Activated CD4-positive, alpha-beta memory T cell treated with anti-CD3 and anti-CD28 coated beads, Interleukin-2, amount 10 ng/mL, durations not matched to agents 7 days and 5 days (primary cell): ENCODE measurements around the gene AREL1. TPM values are rescaled to one million over a fixed set of nuclear protein-coding genes. Genes with fewer than 3 reads are reported as not detected.

Experiments
- CTCF ChIA-PET: fragments of 350-600 bp; sonication (Branson Sonifier 250); formaldehyde crosslinking; loops from one replicate; lab custom pipeline; 2021; ENCODE audit warnings: antibody characterized with exemption, inconsistent platforms; lab: Charles Lee
- POLR2A ChIA-PET: fragments of 350-600 bp; sonication (Branson Sonifier 250); formaldehyde crosslinking; loops from one replicate; lab custom pipeline; 2021; ENCODE audit warnings: antibody characterized with exemption; lab: Charles Lee
- DNase-seq: peaks from one replicate; pipeline ENCODE4 v3.0.0-alpha.2; 2020
- H3K27ac Mint-ChIP-seq: one replicate; pipeline ENCODE4 v1.8.0; 2021; ENCODE audit warnings: mild to moderate bottlenecking, mixed read lengths
- H3K27me3 Mint-ChIP-seq: one replicate; pipeline ENCODE4 v1.8.0; 2021; ENCODE audit warnings: mixed read lengths
- H3K36me3 Mint-ChIP-seq: one replicate; pipeline ENCODE4 v1.8.0; 2021; ENCODE audit warnings: low read depth, mixed read lengths
- H3K4me1 Mint-ChIP-seq: one replicate; pipeline ENCODE4 v1.8.0; 2021; ENCODE audit warnings: mixed read lengths
- H3K4me3 Mint-ChIP-seq: one replicate; pipeline ENCODE4 v1.8.0; 2021; ENCODE audit warnings: mild to moderate bottlenecking, mixed read lengths
- H3K9me3 Mint-ChIP-seq: one replicate; pipeline ENCODE4 v1.8.0; 2021; ENCODE audit warnings: mixed read lengths
- total RNA-seq, 2 experiments: library from RNA; stranded (reverse); gene quantifications; one replicate each; pipeline ENCODE4 v1.2.3, GENCODE V29; 2021

The AREL1 gene
- total RNA-seq, 2 experiments from 2014 or later, result 42.4 to 43.1 TPM

DNA sequence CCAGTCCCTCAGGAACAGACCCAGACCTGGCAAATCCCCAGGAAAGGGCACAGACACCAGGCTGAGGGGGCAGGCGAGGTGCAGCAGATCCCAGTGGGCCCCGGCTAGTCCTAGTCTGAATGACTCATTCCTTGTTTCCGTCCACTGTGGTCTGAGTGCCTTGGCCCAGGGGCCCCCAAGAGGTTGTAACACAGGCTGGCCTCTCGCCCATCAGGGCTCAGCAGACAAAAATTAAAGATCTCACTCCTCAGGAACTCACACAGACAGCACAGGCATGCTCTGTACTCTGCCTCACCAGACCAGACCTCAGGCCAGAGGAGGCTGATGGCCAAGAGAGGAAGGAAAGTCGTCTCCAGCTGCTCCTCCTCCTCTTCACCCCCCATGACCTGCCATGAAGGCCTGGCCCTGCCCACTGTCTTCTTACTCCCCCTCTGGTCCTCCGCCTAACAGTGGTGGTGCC, 93.2 kb downstream of the AREL1 start:
- Mint-ChIP-seq H3K9me3 (no peaks in the 10 kb centered on the region), H3K27me3 (peaks cover 64% of the 10 kb centered on the region), H3K27ac (peak overlapping the region; percentile 2), H3K4me1 (peaks cover 62% of the 10 kb centered on the region), H3K36me3 (peaks cover 2% of the 10 kb centered on the region), H3K4me3 (no peak overlapping the region)
- POLR2A ChIA-PET, result interaction anchor here (0.7 to 2.0 kb wide), 9 partner anchors 10 to 220 kb away, joined by 3 to 8 read pairs (median 4); partner anchors contain the start of genes AREL1 and YLPM1
- CTCF ChIA-PET, result interaction anchor here (4.8 kb wide), 1 partner anchor 46 kb away, joined by 29 read pairs; no protein-coding TSS in a partner anchor
- DNase-seq, result no peak

GRCh38 chr14:74618078-74618952, 94.6 kb downstream of the AREL1 start:
- ChIA-PET POLR2A (interaction anchor here (0.6 to 2.5 kb wide), 19 partner anchors 10 to 221 kb away, joined by 3 to 19 read pairs (median 4); partner anchors contain the start of genes AREL1, ISCA2 and NPC2), CTCF (interaction anchor here (0.6 to 4.8 kb wide), 15 partner anchors 9 to 264 kb away, joined by 3 to 32 read pairs (median 3); partner anchors contain the start of genes ISCA2, NPC2 and YLPM1)
- peak; percentile 83 for DNase-seq
- Mint-ChIP-seq H3K4me1 (peaks cover 71% of the 10 kb centered on the region), H3K4me3 (peak overlapping the region; percentile 39), H3K9me3 (no peaks in the 10 kb centered on the region), H3K27me3 (peaks cover 67% of the 10 kb centered on the region), H3K27ac (peak overlapping the region; percentile 75), H3K36me3 (peaks cover 2% of the 10 kb centered on the region)

DNA sequence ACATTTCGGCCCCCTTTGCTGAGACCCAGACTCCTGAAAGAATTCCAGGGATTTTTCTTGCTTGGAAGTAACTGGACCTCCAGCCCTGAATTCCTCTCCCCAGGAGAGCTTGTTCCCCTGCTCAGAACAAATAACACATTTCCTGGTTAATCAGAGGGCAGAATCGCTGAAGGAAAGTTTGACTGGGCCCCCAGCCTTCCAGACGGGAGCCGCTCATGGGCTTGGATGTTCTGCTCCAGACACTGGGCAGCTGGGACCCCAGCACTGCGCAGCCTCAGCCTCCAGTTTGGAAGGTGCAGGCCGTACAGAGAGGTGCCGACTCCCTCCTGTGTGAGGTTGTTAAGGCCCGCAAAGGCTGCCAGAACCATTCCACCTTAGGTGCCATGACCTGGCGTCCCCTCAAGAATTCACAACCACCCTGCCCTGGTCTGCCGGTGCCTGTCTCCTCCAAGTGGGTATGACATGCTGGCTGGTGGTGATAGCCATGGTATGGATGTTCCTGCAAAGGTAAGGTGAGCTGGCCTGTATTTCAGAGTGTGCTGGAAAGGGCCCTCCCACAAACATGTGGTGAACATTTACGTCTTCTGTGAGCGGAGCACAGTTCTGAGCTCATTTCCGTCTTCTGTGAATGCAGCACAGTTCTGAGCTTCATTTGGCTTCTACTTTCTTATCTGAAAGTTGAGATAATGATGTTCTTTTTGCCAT, 95.7 kb downstream of the AREL1 start:
- H3K27me3 Mint-ChIP-seq, result peaks cover 62% of the 10 kb centered on the region
- H3K27ac Mint-ChIP-seq, result no peak overlapping the region

DNA sequence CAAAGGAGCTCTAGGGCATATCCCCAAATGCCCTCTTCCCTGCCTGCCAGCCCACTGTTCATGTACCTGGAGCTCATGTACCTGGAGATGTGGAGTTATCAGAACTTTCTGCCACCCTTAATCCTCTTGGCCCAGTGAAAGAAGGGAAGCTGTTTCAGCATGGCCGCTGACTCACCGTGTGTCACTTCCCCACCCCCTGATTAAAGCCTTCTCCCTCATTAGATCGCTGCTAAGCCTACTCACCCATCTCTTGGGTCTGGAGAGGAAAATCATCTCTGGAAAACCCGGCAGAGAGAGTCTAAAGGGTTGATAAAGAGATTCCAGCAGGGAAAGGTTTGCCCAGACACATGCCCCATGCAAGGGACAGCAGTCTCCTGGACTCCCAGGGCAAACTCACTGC, 96.4 kb downstream of the AREL1 start:
- Mint-ChIP-seq H3K27ac (no peak overlapping the region), H3K27me3 (peaks cover 57% of the 10 kb centered on the region), H3K4me3 (no peak overlapping the region), H3K9me3 (no peaks in the 10 kb centered on the region), H3K36me3 (peaks cover 2% of the 10 kb centered on the region), H3K4me1 (peaks cover 68% of the 10 kb centered on the region)
- no peak for DNase-seq
- ChIA-PET CTCF (interaction anchor here (1.5 to 4.8 kb wide), 3 partner anchors 7 to 188 kb away, joined by 3 to 32 read pairs (median 29); no protein-coding TSS in a partner anchor), POLR2A (no interaction called here)

More for the DNA sequence above, 95.7 kb downstream of the AREL1 start:
- DNase-seq, result no peak
- Mint-ChIP-seq H3K9me3 (no peaks in the 10 kb centered on the region), H3K4me1 (peaks cover 71% of the 10 kb centered on the region), H3K36me3 (peaks cover 2% of the 10 kb centered on the region), H3K4me3 (no peak overlapping the region)
- ChIA-PET POLR2A (interaction anchor here (1.0 to 2.5 kb wide), 5 partner anchors 25 to 47 kb away, joined by 3 to 12 read pairs (median 4); no protein-coding TSS in a partner anchor), CTCF (interaction anchor here (1.0 to 4.8 kb wide), 8 partner anchors 8 to 187 kb away, joined by 3 to 32 read pairs (median 3); no protein-coding TSS in a partner anchor)

GRCh38 chr14:74615735-74616134, 97.1 kb downstream of the AREL1 start:
- ChIA-PET POLR2A (no interaction called here), CTCF (interaction anchor here (1.5 to 4.8 kb wide), 2 partner anchors 42 to 189 kb away, joined by 3 to 29 read pairs; no protein-coding TSS in a partner anchor)
- H3K4me3 Mint-ChIP-seq, result no peak overlapping the region
- H3K27me3 Mint-ChIP-seq, result peaks cover 56% of the 10 kb centered on the region
- no peak for DNase-seq
- H3K9me3 Mint-ChIP-seq, result no peaks in the 10 kb centered on the region
- peaks cover 2% of the 10 kb centered on the region for H3K36me3 Mint-ChIP-seq
- no peak overlapping the region for H3K27ac Mint-ChIP-seq
- peaks cover 60% of the 10 kb centered on the region for H3K4me1 Mint-ChIP-seq

DNA sequence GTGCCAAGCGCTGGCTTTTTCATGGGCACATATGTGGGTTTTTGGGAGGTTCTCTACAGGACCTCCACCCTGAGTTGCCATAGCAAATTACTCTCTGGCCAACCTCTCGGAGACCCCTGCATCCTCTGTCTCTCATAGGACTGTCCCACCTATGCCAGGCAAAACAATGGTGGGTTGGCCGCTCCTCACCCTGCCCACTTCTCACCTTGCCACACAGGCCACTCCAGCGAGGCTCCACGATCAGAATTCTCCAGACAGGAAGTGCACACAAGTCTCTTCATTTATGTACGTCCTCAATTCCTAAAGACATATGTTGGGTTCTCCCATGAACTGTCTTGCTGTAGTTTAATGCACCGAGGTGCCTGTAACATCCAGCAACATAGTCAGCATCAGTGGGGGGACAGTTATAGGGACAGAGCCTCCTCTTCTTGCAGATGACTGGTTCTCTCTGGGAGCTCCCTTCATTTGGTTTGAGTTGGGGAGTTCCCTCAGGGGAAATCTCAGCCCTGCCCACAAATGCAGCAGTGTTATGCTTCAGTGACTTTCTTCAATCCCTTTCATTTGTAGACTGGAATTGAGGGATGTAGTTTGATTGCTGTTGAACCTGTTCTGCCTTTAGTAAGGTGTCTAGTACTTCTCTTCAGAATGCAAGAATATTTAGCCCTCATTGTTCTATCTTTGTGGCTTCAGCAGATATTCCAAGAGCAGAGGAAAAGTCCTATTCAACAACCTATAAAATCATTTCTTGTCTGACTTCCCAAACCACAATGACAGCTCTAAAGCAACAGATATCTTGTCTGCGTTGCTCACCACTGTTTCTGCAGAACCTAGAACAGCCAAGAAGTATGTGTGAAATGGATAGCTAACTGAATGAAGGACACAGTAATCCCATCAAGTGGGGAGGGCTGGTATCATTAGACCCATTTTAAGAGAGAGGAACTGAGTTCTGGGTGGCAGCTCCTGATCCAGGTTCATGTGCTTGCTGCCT, 98.1 kb downstream of the AREL1 start:
- Mint-ChIP-seq H3K9me3 (no peaks in the 10 kb centered on the region), H3K4me3 (no peak overlapping the region), H3K4me1 (peaks cover 53% of the 10 kb centered on the region), H3K27ac (no peak overlapping the region), H3K27me3 (peaks cover 56% of the 10 kb centered on the region), H3K36me3 (no peaks in the 10 kb centered on the region)
- DNase-seq, result no peak
- CTCF ChIA-PET, result no interaction called here
- POLR2A ChIA-PET, result no interaction called here

DNA sequence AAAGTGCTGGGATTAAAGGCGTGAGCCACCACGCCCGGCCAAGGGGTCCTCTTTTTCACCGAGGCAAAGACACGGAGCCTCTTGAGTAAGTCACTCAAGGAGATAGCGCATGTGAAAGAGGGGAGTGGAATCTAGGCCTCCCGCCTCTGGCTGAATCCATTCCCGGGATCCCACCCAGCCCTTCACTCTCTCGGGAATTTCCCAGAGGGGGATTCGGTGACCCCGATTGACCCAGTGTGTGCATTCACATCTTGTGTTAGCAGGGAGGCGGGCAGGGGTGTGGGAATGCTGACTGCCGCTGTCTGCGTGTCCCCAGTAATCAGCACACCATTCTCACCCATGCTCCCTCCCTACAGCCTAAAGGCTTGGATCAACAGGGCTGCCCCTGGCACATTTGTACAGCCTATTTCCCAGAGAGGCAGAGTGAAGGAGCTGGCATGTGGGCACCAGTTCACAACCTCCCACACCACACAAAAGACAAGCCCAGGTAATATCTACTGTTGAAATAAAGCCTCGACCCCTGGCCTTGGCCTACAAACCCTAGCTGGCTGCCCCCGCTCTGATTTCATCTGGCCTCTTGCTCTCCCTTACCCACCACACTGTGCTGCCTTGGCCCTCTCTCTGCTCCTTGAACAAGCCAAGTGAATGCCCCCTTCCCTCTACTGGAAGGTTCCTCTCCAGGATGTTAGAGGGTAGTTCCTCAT, 99.5 kb downstream of the AREL1 start:
- DNase-seq, result no peak
- Mint-ChIP-seq H3K27me3 (peaks cover 63% of the 10 kb centered on the region), H3K9me3 (no peaks in the 10 kb centered on the region), H3K27ac (no peak overlapping the region), H3K4me1 (peaks cover 42% of the 10 kb centered on the region), H3K36me3 (no peaks in the 10 kb centered on the region), H3K4me3 (peak overlapping the region; percentile 15)
- CTCF ChIA-PET, result interaction anchor here (0.6 to 2.5 kb wide), 17 partner anchors 8 to 371 kb away, joined by 3 to 16 read pairs (median 4); partner anchors contain the start of genes AREL1, FCF1 and YLPM1
- POLR2A ChIA-PET, result no interaction called here

- Mint-ChIP-seq H3K36me3 (no peaks in the 10 kb centered on the region), H3K9me3 (no peaks in the 10 kb centered on the region), H3K27me3 (peaks cover 58% of the 10 kb centered on the region), H3K4me1 (peaks cover 34% of the 10 kb centered on the region), H3K27ac (no peak overlapping the region), H3K4me3 (peak overlapping the region; percentile 63)
- CTCF ChIA-PET, result interaction anchor here (0.6 to 2.5 kb wide), 26 partner anchors 9 to 452 kb away, joined by 3 to 16 read pairs (median 4); partner anchors contain the start of genes ACYP1, AREL1, FCF1 and YLPM1
- DNase-seq, result peak; percentile 84
- POLR2A ChIA-PET, result interaction anchor here (0.8 to 1.5 kb wide), 5 partner anchors 11 to 270 kb away, joined by 3 to 5 read pairs (median 3); partner anchors contain the start of gene YLPM1
Observed at GRCh38 chr14:74612350-74613021, 100.4 kb downstream of the AREL1 start.

DNA sequence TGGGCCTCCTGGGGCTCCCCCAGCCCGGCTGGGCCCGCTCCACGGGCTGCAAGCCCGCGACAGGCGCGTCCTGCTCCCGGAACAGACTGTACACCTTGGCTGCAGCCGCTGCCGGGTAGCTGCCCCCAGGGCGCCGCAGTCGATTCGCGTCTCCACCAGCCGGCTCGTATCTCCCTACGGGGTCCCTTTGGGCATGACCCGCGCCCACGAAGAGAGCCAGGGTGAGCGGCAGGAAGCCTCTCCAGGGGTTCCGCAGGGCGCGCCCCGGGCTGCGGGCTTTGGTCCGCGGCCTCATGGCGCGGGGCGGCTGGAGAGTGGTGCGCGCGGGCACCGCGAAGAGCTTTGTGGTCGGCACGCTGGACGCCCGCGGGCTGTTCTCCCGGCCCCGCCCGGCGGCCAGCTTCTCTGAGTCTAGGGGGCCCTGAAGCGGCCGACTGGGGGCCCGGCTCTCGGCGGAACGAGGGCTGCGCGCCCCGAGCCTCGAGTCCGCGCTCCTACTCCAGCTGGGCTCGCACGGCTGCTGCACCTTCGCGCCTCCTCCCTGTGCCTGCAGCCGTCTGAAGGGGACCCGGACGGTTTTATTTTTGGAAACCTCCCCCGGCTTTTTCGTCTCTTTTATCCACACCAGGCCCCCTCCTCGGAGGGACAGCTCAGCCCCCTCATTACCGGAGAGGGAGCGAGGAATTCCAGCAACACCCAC, 101.1 kb downstream of the AREL1 start, which contains the start of gene LTBP2:
LTBP2 (minus strand) TSS at position 588 of the 700 bp plus-strand sequence; CDS start at position 295, 293 bp downstream.
- Mint-ChIP-seq H3K27me3 (peaks cover 57% of the 10 kb centered on the region), H3K4me3 (peak within 1 kb of the TSS; percentile 63), H3K9me3 (no peaks in the 10 kb centered on the region), H3K4me1 (peaks cover 29% of the 10 kb centered on the region), H3K36me3 (no peaks in the 10 kb centered on the region), H3K27ac (no peak within 1 kb of the TSS)
- DNase-seq, result no peak
- CTCF ChIA-PET, result interaction anchor here (0.8 to 2.5 kb wide), 21 partner anchors 8 to 453 kb away, joined by 3 to 16 read pairs (median 4); partner anchors contain the start of genes ACYP1, AREL1, FCF1 and YLPM1
- POLR2A ChIA-PET, result interaction anchor here (0.8 to 1.5 kb wide), 6 partner anchors 12 to 271 kb away, joined by 3 to 5 read pairs (median 4); partner anchors contain the start of gene YLPM1
